Amygdala (tissue), 56 donors: ENCODE results near the gene RPL35A.
A peak's percentile ranks its signal among the peaks of the same experiment; 100 is the strongest.
"Not testable (repeated sequence)": the region's sequence is repeated elsewhere in the genome, so short reads cannot be mapped to it uniquely, and the experiment has no call there.

Experiments
- DNase-seq, 56 donors: peaks; one replicate each; lab custom pipeline; 2025; lab: John Stamatoyannopoulos, UW

RPL35A gene

DNA sequence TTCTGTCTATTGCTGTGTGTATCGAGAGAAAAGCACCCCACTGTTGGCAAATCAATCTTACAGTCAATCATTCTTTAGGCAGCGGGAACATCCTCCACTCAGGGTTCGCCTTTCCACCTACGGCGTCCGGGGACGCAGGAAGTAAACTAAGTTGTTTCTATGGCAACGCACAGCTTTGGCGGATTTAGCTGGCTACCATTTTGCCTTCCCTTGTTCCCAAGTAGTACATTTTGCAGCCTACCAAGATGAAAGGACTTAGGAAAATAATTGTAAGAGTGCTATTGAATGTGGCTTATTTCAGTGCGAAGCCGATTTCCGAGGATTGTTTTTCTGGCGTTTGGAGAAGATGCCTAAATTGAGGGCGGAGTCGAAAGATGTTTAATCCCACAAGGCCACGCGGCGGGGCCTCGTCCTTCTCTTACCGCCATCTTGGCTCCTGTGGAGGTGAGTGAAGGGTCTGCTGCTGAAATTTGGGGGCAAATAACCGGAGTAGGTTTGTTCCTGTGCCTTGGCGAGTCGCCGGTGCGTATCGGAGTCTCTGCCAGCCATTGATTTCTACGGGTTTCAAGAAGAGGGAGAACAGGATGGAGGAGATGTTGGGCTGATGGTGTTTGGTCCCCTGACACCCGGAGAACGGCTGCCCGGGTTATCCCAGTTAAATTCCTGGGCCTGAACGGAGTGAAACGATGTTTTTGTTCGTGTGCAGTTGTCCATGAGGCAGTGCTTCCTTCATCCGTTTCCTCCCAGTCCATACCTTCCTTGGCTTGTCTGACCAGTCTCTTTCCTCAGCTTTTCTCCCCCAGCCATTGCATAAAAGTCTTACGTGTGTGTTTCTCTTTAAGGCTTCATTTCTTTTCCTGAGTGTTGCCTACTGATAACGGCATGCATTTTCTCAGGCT lies at the start of gene RPL35A:
Gene RPL35A (plus strand): TSS at position 413 of the 899 bp plus-strand sequence. CDS start 778 bp downstream, outside the sequence.
- DNase-seq, result peak; percentile 35 to 97 (median 79)

- no peak for DNase-seq
Observed at GRCh38 chr3:197901626-197902025, 48.4 kb upstream of the RPL35A start.

- peak in 54 of 56 donors; percentile 13 to 86 (median 62) for DNase-seq
Observed at GRCh38 chr3:197906023-197906849, 43.8 kb upstream of the RPL35A start.

DNA sequence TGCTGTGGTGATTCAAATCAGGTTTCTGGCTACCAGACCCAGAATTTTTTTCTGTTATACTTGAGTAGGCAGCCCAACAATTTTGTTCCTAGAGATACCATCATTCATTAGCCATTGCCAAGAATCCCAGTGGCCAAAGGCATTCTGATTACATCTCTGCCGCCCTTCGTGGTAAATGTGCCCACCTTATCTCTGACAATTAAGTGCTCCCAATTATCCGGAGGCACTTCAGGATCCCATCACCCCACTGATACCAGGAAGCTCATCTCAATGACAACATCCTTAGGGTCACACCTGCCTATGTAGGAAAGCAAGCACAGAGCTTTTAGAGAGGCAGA lies 43.2 kb upstream of the RPL35A start:
- no peak for DNase-seq

GRCh38 chr3:197907196-197907595 lies 42.8 kb upstream of the RPL35A start:
- no peak for DNase-seq

GRCh38 chr3:197908550-197908949 lies 41.4 kb upstream of the RPL35A start:
- DNase-seq, result not testable (repeated sequence)

GRCh38 chr3:197908957-197909701 lies 40.9 kb upstream of the RPL35A start:
- no peak for DNase-seq

DNA sequence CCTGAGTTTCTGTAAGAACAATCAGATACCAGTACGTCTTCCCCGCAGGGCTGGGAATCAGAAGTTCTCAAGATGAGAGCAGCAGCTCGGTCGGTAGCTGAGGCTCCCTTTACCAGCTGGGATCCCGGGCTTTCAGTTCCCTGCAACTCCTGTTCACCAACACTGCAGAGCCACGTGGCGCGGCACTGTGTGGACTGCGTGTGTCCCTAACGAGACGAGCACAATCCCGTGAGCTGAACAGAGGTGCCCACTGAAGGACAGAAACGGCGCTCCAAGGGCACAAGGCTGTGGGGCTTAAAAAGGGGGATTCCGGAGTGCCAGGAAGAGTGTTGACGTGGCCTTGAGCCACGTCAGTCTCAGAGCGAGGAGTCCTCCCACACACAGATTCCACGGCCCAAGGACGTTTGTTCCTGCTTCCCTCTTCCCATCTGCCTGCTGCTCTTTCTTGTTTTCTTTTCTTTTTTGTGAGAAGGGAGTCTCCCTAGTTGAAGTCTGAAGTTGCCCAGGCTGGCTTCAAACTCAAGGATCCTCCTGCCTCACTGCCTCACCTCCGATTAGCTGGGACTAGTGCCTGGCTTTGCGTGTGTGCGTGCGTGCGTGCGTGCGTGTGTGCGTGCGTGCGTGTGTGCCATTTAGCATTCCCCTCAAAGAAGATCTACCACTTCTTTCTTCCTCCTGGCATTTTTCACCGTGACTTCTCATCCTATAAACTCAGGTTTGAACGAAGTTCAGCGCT lies 37.1 kb upstream of the RPL35A start:
- DNase-seq, result peak in 8 of 56 donors; percentile 1 to 6 (median 3)

GRCh38 chr3:197913641-197914380 lies 36.2 kb upstream of the RPL35A start:
- no peak for DNase-seq

GRCh38 chr3:197921429-197922275 lies 28.3 kb upstream of the RPL35A start:
- not testable (repeated sequence) for DNase-seq

GRCh38 chr3:197926418-197926817 lies 23.6 kb upstream of the RPL35A start:
- DNase-seq, result no peak

- not testable (repeated sequence) for DNase-seq
Observed at GRCh38 chr3:197927578-197927977, 22.4 kb upstream of the RPL35A start.

DNA sequence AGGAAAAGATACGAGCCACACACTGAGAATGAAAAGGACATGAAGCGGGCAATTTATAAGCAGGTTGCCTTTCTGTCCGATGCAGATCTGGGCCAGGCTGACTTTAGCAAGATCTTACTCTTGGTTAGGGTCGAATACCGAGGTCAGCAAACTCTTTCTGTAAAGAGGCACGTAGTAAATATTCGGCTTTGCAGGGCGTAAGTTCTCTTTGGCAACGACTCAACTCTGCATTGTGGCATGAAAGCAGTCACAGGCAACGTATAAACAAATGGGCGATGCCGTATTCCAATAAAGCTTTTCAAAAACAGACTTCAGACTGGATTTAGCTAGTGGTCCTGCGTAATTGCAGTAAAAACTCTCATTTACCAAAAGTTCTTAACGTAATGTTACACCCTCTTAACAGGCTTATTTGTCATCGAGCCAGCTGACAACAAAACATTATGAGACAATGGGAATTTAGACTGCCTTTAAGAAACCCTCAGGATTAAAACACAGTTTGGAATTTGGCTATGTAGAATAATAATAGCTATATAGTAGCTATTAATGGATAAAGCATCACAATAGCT lies 13.1 kb upstream of the RPL35A start:
- DNase-seq, result no peak

- DNase-seq, result no peak
Observed at GRCh38 chr3:197940745-197941384, 9.1 kb upstream of the RPL35A start.

DNA sequence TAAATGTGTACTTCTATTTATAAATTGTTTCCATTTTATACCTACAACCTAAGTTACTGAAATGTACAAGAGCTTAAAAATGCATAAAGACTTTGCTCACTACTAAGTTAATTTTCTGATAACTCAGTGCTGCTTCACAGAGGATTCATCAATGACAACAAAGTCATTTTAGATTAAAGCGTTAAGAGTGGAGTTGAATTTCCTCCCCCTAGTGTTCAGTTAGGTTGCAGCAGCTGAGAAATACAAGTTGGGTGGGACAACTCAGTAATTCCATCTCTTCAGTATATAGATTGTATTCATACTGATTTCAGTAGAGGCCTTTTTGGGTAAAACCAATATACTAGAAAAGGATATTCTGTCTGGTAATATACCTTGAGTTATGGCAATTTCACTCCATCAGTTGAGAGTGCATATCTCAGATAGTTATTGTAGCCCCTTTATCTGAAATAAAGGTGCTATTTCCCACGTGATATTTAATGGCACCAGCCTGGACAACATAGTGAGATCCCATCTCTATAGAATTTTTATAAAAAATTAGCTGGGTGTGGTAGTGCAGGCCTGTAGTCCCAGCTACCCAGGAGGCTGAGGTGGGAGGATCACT lies 6.9 kb upstream of the RPL35A start:
- DNase-seq, result no peak

- peak in 1 of 56 donors; percentile 18 for DNase-seq
Observed at GRCh38 chr3:197949191-197949777, 706 bp upstream of the RPL35A start.

DNA sequence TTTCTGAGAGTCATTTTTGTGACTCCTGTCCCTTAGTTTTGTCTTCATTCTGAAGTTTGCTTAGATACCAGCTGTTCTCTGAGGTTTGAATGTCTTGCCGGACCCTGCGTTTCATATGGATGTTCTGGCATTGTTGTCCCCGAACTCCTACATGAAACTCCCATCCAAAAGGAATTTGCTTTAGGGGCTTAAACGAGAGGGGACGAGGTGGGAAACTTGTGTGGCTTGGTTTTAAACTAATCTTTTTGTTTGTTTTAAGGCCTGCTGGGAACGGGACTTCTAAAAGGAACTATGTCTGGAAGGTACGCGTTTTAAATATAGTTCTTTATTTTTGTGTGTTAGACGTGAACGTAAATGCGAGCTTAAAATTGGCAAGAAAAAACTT lies 679 bp downstream of the RPL35A start:
- no peak for DNase-seq
